ENCODE results near the gene ALDH4A1.
A peak's percentile ranks its signal among the peaks of the same experiment; 100 is the strongest.

ALDH4A1 gene

GRCh38 chr1:18898567-18898966 lies 3.8 kb downstream of the ALDH4A1 start:
- DNase-seq: no peak

- no peak for DNase-seq
Measured at GRCh38 chr1:18895317-18895716, 7.0 kb downstream of the ALDH4A1 start.

- no peak for DNase-seq
Measured at GRCh38 chr1:18893120-18893519, 9.2 kb downstream of the ALDH4A1 start.

- DNase-seq: peak in 2 of 3 donors; percentile 51 to 52
Measured at GRCh38 chr1:18891858-18892257, 10.5 kb downstream of the ALDH4A1 start.

GRCh38 chr1:18891426-18891780 lies 11.0 kb downstream of the ALDH4A1 start:
- DNase-seq: peak; percentile 66 to 80 (median 67)

GRCh38 chr1:18890706-18891425 lies 11.5 kb downstream of the ALDH4A1 start:
- peak; percentile 60 to 69 (median 66) for DNase-seq

- DNase-seq: no peak
Measured at GRCh38 chr1:18886003-18886335, 16.4 kb downstream of the ALDH4A1 start.

GRCh38 chr1:18885311-18886002 lies 16.9 kb downstream of the ALDH4A1 start:
- DNase-seq: no peak

- no peak for DNase-seq
Measured at GRCh38 chr1:18884727-18885126, 17.6 kb downstream of the ALDH4A1 start.

GRCh38 chr1:18884419-18884717 lies 18.0 kb downstream of the ALDH4A1 start:
- DNase-seq: no peak

GRCh38 chr1:18883636-18884418 lies 18.5 kb downstream of the ALDH4A1 start:
- DNase-seq: peak; percentile 78 to 87 (median 82)

- DNase-seq: no peak
Measured at GRCh38 chr1:18883079-18883478, 19.3 kb downstream of the ALDH4A1 start.

GRCh38 chr1:18882486-18882885 lies 19.9 kb downstream of the ALDH4A1 start:
- no peak for DNase-seq

- DNase-seq: no peak
Measured at GRCh38 chr1:18881642-18882431, 20.5 kb downstream of the ALDH4A1 start.

GRCh38 chr1:18881164-18881563 lies 21.2 kb downstream of the ALDH4A1 start:
- DNase-seq: no peak

GRCh38 chr1:18880585-18880984 lies 21.8 kb downstream of the ALDH4A1 start:
- no peak for DNase-seq

- no peak for DNase-seq
Measured at GRCh38 chr1:18879791-18880309, 22.5 kb downstream of the ALDH4A1 start.

- no peak for DNase-seq
Measured at GRCh38 chr1:18879215-18879790, 23.1 kb downstream of the ALDH4A1 start.

- DNase-seq: no peak
Measured at GRCh38 chr1:18878538-18879214, 23.7 kb downstream of the ALDH4A1 start.

- DNase-seq: no peak
Measured at GRCh38 chr1:18877282-18877681, 25.1 kb downstream of the ALDH4A1 start.

- DNase-seq: no peak
Measured at GRCh38 chr1:18876210-18876609, 26.1 kb downstream of the ALDH4A1 start.

- no peak for DNase-seq
Measured at GRCh38 chr1:18875796-18876128, 26.6 kb downstream of the ALDH4A1 start.

All from suppressor macrophage treated with lipopolysaccharide for 1 hour (primary cell).